H9 (cell line): Measurements from ENCODE around the gene CYP2W1. TPM values are rescaled to one million over a fixed set of nuclear protein-coding genes. Genes with fewer than 3 reads are reported as not detected.

Experiments
- DNase-seq: peaks from one replicate; pipeline ENCODE4 v3.0.0-alpha.2; 2017
- H2AFZ ChIP-seq: one replicate; pipeline ENCODE4 v1.6.1; 2013; ENCODE audit warnings: mild to moderate bottlenecking, low read length, control low read depth, moderate library complexity
- H2AK5ac ChIP-seq: 2 replicates; pipeline ENCODE4 v1.6.1; 2013; ENCODE audit warnings: low read length, control low read depth, mixed read lengths; ENCODE audit not compliant: insufficient read length
- H2BK120ac ChIP-seq: one replicate; pipeline ENCODE4 v1.6.1; 2013; ENCODE audit warnings: low read depth, mild to moderate bottlenecking, low read length, control low read depth, inconsistent platforms; ENCODE audit not compliant: poor library complexity, severe bottlenecking
- H2BK12ac ChIP-seq: 2 replicates; pipeline ENCODE4 v1.6.1; 2013; ENCODE audit warnings: low read length, control low read depth, mixed read lengths, low read depth; ENCODE audit not compliant: insufficient read length
- H2BK15ac ChIP-seq: 2 replicates; pipeline ENCODE4 v1.6.1; 2013; ENCODE audit warnings: low read depth, low read length, control low read depth
- H2BK20ac ChIP-seq: one replicate; pipeline ENCODE4 v1.6.1; 2013; ENCODE audit warnings: low read depth, mild to moderate bottlenecking, low read length, control low read depth, inconsistent platforms; ENCODE audit not compliant: poor library complexity, severe bottlenecking
- H2BK5ac ChIP-seq: 2 replicates; pipeline ENCODE4 v1.6.1; 2013; ENCODE audit warnings: low read length, control low read depth, mixed read lengths; ENCODE audit not compliant: insufficient read length
- H3K14ac ChIP-seq: 2 replicates; pipeline ENCODE4 v1.6.1; 2013; ENCODE audit warnings: low read length, control low read depth; ENCODE audit not compliant: insufficient read depth
- H3K18ac ChIP-seq: 2 replicates; pipeline ENCODE4 v1.6.1; 2013; ENCODE audit warnings: low read depth, mild to moderate bottlenecking, mixed read lengths, low read length, control low read depth; ENCODE audit not compliant: insufficient read length
- H3K23ac ChIP-seq: 2 replicates; pipeline ENCODE4 v1.6.1; 2013; ENCODE audit warnings: low read length, control low read depth, mixed read lengths, low read depth; ENCODE audit not compliant: insufficient read length
- H3K23me2 ChIP-seq: 2 replicates; pipeline ENCODE4 v1.6.1; 2013; ENCODE audit warnings: low read depth, mild to moderate bottlenecking, mixed read lengths, low read length, control low read depth; ENCODE audit not compliant: insufficient read length, poor library complexity, severe bottlenecking
- H3K27ac ChIP-seq: 2 replicates; pipeline ENCODE4 v1.5.1; 2013; ENCODE audit warnings: low read length, control low read depth, mixed read lengths, low read depth; ENCODE audit not compliant: insufficient read length
- H3K27me3 ChIP-seq: 2 replicates; pipeline ENCODE4 v1.6.1; 2013; ENCODE audit warnings: low read length, control low read depth, inconsistent platforms; ENCODE audit not compliant: insufficient read depth
- H3K4ac ChIP-seq: 2 replicates; pipeline ENCODE4 v1.6.1; 2013; ENCODE audit warnings: low read depth, mild to moderate bottlenecking, control low read depth, inconsistent platforms, low read length, moderate library complexity
- H3K4me1 ChIP-seq: 2 replicates; pipeline ENCODE4 v1.6.1; 2013; ENCODE audit warnings: low read length, control low read depth, inconsistent platforms; ENCODE audit not compliant: insufficient read depth
- H3K4me2 ChIP-seq: 2 replicates; pipeline ENCODE4 v1.6.1; 2013; ENCODE audit warnings: low read length, control low read depth, mixed read lengths; ENCODE audit not compliant: insufficient read length, insufficient read depth
- H3K56ac ChIP-seq: 2 replicates; pipeline ENCODE4 v1.6.1; 2013; ENCODE audit warnings: low read depth, mild to moderate bottlenecking, mixed read lengths, low read length, control low read depth; ENCODE audit not compliant: insufficient read length
- H3K79me1 ChIP-seq: 2 replicates; pipeline ENCODE4 v1.6.1; 2013; ENCODE audit warnings: low read depth, mild to moderate bottlenecking, moderate library complexity, low read length, control low read depth, inconsistent platforms; ENCODE audit not compliant: insufficient read depth, poor library complexity, severe bottlenecking
- H3K79me2 ChIP-seq: 2 replicates; pipeline ENCODE4 v1.6.1; 2013; ENCODE audit warnings: low read length, control low read depth, inconsistent platforms; ENCODE audit not compliant: insufficient read depth
- H3K9ac ChIP-seq: 2 replicates; pipeline ENCODE4 v1.6.1; 2013; ENCODE audit warnings: low read length, control low read depth, mixed read lengths; ENCODE audit not compliant: insufficient read length; ENCODE audit errors: extremely low read depth
- H3K9me3 ChIP-seq: one replicate; pipeline ENCODE4 v1.6.1; 2013; ENCODE audit warnings: low read depth, low read length, inconsistent platforms; ENCODE audit not compliant: control insufficient read depth
- H3T11ph ChIP-seq: one replicate; pipeline ENCODE4 v1.6.1; 2013; ENCODE audit warnings: mild to moderate bottlenecking, low read length, control low read depth, inconsistent platforms
- H4K20me1 ChIP-seq: one replicate; pipeline ENCODE4 v1.6.1; 2013; ENCODE audit not compliant: control insufficient read depth, insufficient read length, insufficient read depth
- H4K5ac ChIP-seq: 2 replicates; pipeline ENCODE4 v1.6.1; 2013; ENCODE audit warnings: low read depth, mild to moderate bottlenecking, mixed read lengths, low read length, control low read depth; ENCODE audit not compliant: insufficient read length
- H4K8ac ChIP-seq: replicated peaks from 2 replicates; pipeline ENCODE4 v1.6.1; 2013; ENCODE audit warnings: low read length, control low read depth, mixed read lengths, low read depth; ENCODE audit not compliant: insufficient read length
- H4K91ac ChIP-seq: 2 replicates; pipeline ENCODE4 v1.6.1; 2013; ENCODE audit warnings: low read depth, mild to moderate bottlenecking, moderate library complexity, mixed read lengths, low read length, control low read depth; ENCODE audit not compliant: insufficient read length
- H3K27ac Mint-ChIP-seq, 3 experiments: 2 replicates in 2 of 3; 3 replicates in 1 of 3; pipeline ENCODE4 v1.8.0; 2020 to 2021; ENCODE audit warnings: mixed read lengths in 3 of 3, mild to moderate bottlenecking in 1 of 3, moderate library complexity in 1 of 3
- H3K27me3 Mint-ChIP-seq: 2 replicates; pipeline ENCODE4 v1.8.0; 2021; ENCODE audit warnings: low read depth, mild to moderate bottlenecking, moderate library complexity, mixed read lengths
- H3K36me3 Mint-ChIP-seq, 3 experiments: 2 replicates in 2 of 3; 3 replicates in 1 of 3; pipeline ENCODE4 v1.8.0; 2020 to 2021; ENCODE audit warnings: low read depth in 3 of 3, mixed read lengths in 3 of 3; ENCODE audit not compliant: insufficient read depth in 1 of 3
- H3K4me1 Mint-ChIP-seq, 2 experiments: 2 replicates each; pipeline ENCODE4 v1.8.0; 2020; ENCODE audit warnings: mixed read lengths in 2 of 2
- H3K4me3 Mint-ChIP-seq, 2 experiments: 2 replicates in 1 of 2; 3 replicates in 1 of 2; pipeline ENCODE4 v1.8.0; 2020 to 2021; ENCODE audit warnings: mild to moderate bottlenecking in 2 of 2, mixed read lengths in 2 of 2, moderate library complexity in 1 of 2
- H3K9me3 Mint-ChIP-seq, 2 experiments: 2 replicates in 1 of 2; 3 replicates in 1 of 2; pipeline ENCODE4 v1.8.0; 2020; ENCODE audit warnings: mild to moderate bottlenecking in 2 of 2, mixed read lengths in 2 of 2, moderate library complexity in 1 of 2
- WGBS: extraction: QIAGEN DNeasy Blood & Tissue Kit; methylation state at CpG from one replicate; pipeline ENCODE4 v1.1.7; 2013; ENCODE audit warnings: missing lambda C conversion rate, low lambda C conversion rate, mixed read lengths; ENCODE audit not compliant: insufficient read length; ENCODE audit errors: extremely low coverage; 5-methylcytosine and 5-hydroxymethylcytosine counted together
- total RNA-seq: library from RNA; stranded (reverse); gene quantifications from 2 replicates; pipeline ENCODE4 v1.2.1, GENCODE V29; 2021
- TF ChIP-seq, protein P1 (sequence below): fragments of 200-600 bp; sonication (generic); conservative IDR thresholded peaks from 3 replicates; pipeline ENCODE4 v1.8.0; 2021; ENCODE audit warnings: antibody characterized with exemption, mild to moderate bottlenecking

The CYP2W1 gene
- total RNA-seq, 1 experiment from 2014 or later = not detected

DNA sequence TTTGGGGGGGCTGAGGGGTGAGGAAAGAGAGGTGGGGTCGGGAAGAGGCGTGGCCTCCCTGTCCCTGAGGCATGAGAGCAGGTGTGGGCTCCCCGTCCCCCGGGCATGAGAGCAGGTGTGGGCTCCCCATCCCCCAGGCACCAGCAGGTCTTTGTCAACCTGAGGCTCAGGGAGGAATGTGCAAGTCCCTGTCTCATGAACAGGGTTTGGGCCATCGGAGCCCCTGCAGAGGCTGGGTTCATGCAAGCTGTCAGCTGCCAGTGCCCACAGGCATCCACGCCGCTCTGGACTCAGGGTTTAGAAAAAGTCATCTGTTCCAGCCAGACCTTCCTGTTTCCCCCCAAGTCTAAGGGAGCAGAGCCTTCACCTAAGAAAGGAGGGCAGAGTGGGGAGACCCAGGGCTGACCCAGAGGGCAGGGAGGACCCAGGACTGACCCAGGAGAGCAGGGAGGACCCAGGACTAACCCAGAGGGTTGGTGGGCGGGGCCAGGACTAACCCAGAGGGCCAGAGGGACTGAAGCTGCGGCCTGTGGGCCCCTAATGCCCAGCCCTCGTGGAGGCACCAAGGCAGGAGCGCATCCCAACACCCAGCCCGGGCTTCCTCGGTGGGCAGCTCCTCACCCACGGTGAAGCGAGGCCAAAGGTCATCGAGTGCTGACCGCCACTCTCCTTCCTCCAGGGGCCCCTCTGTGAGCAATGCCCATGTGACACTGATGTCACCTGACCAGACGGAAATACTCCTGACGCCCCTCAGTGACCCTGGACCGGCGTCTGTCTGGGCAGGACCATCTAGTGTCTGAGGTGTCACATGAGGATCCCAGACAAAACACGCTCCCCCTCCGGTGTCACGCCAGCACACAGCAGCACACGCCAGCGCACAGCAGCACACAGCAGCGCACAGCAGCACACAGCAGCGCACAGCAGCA, 32.5 kb downstream of the CYP2W1 start:
- H3K4ac ChIP-seq = no peak overlapping the region
- H4K20me1 ChIP-seq = no peaks in the 10 kb centered on the region
- no peak overlapping the region for H3K23ac ChIP-seq
- TF ChIP-seq, protein P1, sequence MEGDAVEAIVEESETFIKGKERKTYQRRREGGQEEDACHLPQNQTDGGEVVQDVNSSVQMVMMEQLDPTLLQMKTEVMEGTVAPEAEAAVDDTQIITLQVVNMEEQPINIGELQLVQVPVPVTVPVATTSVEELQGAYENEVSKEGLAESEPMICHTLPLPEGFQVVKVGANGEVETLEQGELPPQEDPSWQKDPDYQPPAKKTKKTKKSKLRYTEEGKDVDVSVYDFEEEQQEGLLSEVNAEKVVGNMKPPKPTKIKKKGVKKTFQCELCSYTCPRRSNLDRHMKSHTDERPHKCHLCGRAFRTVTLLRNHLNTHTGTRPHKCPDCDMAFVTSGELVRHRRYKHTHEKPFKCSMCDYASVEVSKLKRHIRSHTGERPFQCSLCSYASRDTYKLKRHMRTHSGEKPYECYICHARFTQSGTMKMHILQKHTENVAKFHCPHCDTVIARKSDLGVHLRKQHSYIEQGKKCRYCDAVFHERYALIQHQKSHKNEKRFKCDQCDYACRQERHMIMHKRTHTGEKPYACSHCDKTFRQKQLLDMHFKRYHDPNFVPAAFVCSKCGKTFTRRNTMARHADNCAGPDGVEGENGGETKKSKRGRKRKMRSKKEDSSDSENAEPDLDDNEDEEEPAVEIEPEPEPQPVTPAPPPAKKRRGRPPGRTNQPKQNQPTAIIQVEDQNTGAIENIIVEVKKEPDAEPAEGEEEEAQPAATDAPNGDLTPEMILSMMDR = no peak
- H2BK12ac ChIP-seq = no peak overlapping the region
- H3K9me3 Mint-ChIP-seq = no peaks in the 10 kb centered on the region
- H3K9ac ChIP-seq = no peak overlapping the region
- no peak overlapping the region for H3K27ac ChIP-seq
- no peaks in the 10 kb centered on the region for H3K79me1 ChIP-seq
- no peaks in the 10 kb centered on the region for H3K27me3 ChIP-seq
- no peak overlapping the region for H4K8ac ChIP-seq
- peak overlapping the region in 2 of 3 experiments; percentile 34 to 66; a peak in 2 of 7 replicates for H3K27ac Mint-ChIP-seq
- H3K4me2 ChIP-seq = no peak overlapping the region
- DNase-seq = no peak
- H3K4me1 ChIP-seq = no peaks in the 10 kb centered on the region
- H3K4me1 Mint-ChIP-seq = no peaks in the 10 kb centered on the region
- no peaks in the 10 kb centered on the region for H3K27me3 Mint-ChIP-seq
- H2BK120ac ChIP-seq = no peak overlapping the region
- no peaks in the 10 kb centered on the region for H3K23me2 ChIP-seq
- no peak overlapping the region for H2BK15ac ChIP-seq
- H3K4me3 Mint-ChIP-seq = no peak overlapping the region
- no peak overlapping the region for H4K91ac ChIP-seq
- no peaks in the 10 kb centered on the region for H3K9me3 ChIP-seq
- H2BK5ac ChIP-seq = no peak overlapping the region
- H2AK5ac ChIP-seq = no peak overlapping the region
- peaks cover 0 to 9% (median 4%) of the 10 kb centered on the region in 3 experiments; a peak in 4 of 7 replicates for H3K36me3 Mint-ChIP-seq
- no peaks in the 10 kb centered on the region for H3K79me2 ChIP-seq
- WGBS = no CpG with 5 or more reads among the region's 28 CpGs
- H3K14ac ChIP-seq = no peak overlapping the region; the same call in 1 of the 2 replicates
- no peak overlapping the region for H3K18ac ChIP-seq
- H4K5ac ChIP-seq = no peak overlapping the region
- H3T11ph ChIP-seq = no peak overlapping the region
- no peak overlapping the region for H3K56ac ChIP-seq
- H2AFZ ChIP-seq = no peak overlapping the region
- no peak overlapping the region for H2BK20ac ChIP-seq
